Measurements from ENCODE around the gene ADAMTS19. TPM values are rescaled to one million over a fixed set of nuclear protein-coding genes. Genes with fewer than 3 reads are reported as not detected.
"Not testable (repeated sequence)": the region's sequence is repeated elsewhere in the genome, so short reads cannot be mapped to it uniquely, and the experiment has no call there.

Gene ADAMTS19
- total RNA-seq, result not detected

- CTCF ChIA-PET, result no interaction called here
- POLR2A ChIA-PET, result no interaction called here
Observed at GRCh38 chr5:129459777-129460671, at the start of gene ADAMTS19. ADAMTS19 (plus strand) TSS chr5:129460298; CDS start chr5:129460392, 94 bp downstream.

GRCh38 chr5:129410488-129410887 lies 49.6 kb upstream of the ADAMTS19 start:
- ChIA-PET CTCF (no interaction called here), POLR2A (no interaction called here)

- ChIA-PET POLR2A (no interaction called here), CTCF (no interaction called here)
Observed at GRCh38 chr5:129412721-129413120, 47.4 kb upstream of the ADAMTS19 start.

- CTCF ChIA-PET, result no interaction called here
Observed at GRCh38 chr5:129413570-129413969, 46.5 kb upstream of the ADAMTS19 start.

GRCh38 chr5:129419292-129419691 lies 40.8 kb upstream of the ADAMTS19 start:
- POLR2A ChIA-PET, result no interaction called here
- CTCF ChIA-PET, result no interaction called here

More at GRCh38 chr5:129413570-129413969, 46.5 kb upstream of the ADAMTS19 start:
- POLR2A ChIA-PET, result no interaction called here

GRCh38 chr5:129425031-129425430 lies 35.1 kb upstream of the ADAMTS19 start:
- CTCF ChIA-PET, result no interaction called here

GRCh38 chr5:129426071-129426470 lies 34.0 kb upstream of the ADAMTS19 start:
- CTCF ChIA-PET, result no interaction called here
- POLR2A ChIA-PET, result no interaction called here

More at GRCh38 chr5:129425031-129425430, 35.1 kb upstream of the ADAMTS19 start:
- POLR2A ChIA-PET, result no interaction called here

GRCh38 chr5:129428636-129429035 lies 31.5 kb upstream of the ADAMTS19 start:
- CTCF ChIA-PET, POLR2A ChIA-PET: not testable (repeated sequence)

- POLR2A ChIA-PET, result no interaction called here
- CTCF ChIA-PET, result no interaction called here
Observed at GRCh38 chr5:129431406-129431805, 28.7 kb upstream of the ADAMTS19 start.

- CTCF ChIA-PET, result no interaction called here
Observed at GRCh38 chr5:129438322-129438721, 21.8 kb upstream of the ADAMTS19 start.

GRCh38 chr5:129440424-129440823 lies 19.7 kb upstream of the ADAMTS19 start:
- CTCF ChIA-PET, result no interaction called here
- POLR2A ChIA-PET, result no interaction called here

More at GRCh38 chr5:129438322-129438721, 21.8 kb upstream of the ADAMTS19 start:
- POLR2A ChIA-PET, result no interaction called here

GRCh38 chr5:129441096-129441495 lies 19.0 kb upstream of the ADAMTS19 start:
- ChIA-PET CTCF (no interaction called here), POLR2A (no interaction called here)

- ChIA-PET POLR2A (no interaction called here), CTCF (no interaction called here)
Observed at GRCh38 chr5:129445379-129445778, 14.7 kb upstream of the ADAMTS19 start.

GRCh38 chr5:129447968-129448367 lies 12.1 kb upstream of the ADAMTS19 start:
- POLR2A ChIA-PET, result no interaction called here
- CTCF ChIA-PET, result no interaction called here

- CTCF ChIA-PET, result no interaction called here
- POLR2A ChIA-PET, result no interaction called here
Observed at GRCh38 chr5:129448654-129449053, 11.4 kb upstream of the ADAMTS19 start.

- POLR2A ChIA-PET, result no interaction called here
Observed at GRCh38 chr5:129454461-129454860, 5.6 kb upstream of the ADAMTS19 start.

GRCh38 chr5:129459450-129459776 lies 685 bp upstream of the ADAMTS19 start:
- POLR2A ChIA-PET, result no interaction called here
- CTCF ChIA-PET, result no interaction called here

More at GRCh38 chr5:129454461-129454860, 5.6 kb upstream of the ADAMTS19 start:
- CTCF ChIA-PET, result no interaction called here

GRCh38 chr5:129460672-129460935 lies 506 bp downstream of the ADAMTS19 start:
- ChIA-PET POLR2A (no interaction called here), CTCF (no interaction called here)

GRCh38 chr5:129460936-129461710 lies 1.0 kb downstream of the ADAMTS19 start:
- ChIA-PET POLR2A (no interaction called here), CTCF (no interaction called here)

GRCh38 chr5:129461711-129462332 lies 1.7 kb downstream of the ADAMTS19 start:
- ChIA-PET CTCF (no interaction called here), POLR2A (no interaction called here)

GRCh38 chr5:129465776-129466344 lies 5.8 kb downstream of the ADAMTS19 start:
- ChIA-PET CTCF (no interaction called here), POLR2A (no interaction called here)
